Epithelial cell of prostate (primary cell): Measurements from ENCODE around the gene ZNF317.

Experiments used
- DNase-seq: peaks from one replicate; pipeline ENCODE4 v3.0.0-alpha.2; 2011; ENCODE audit warnings: low read depth, low spot score
- H3K27ac ChIP-seq: fragments of 450-650 bp; 2 replicates; pipeline ENCODE4 v1.5.1; 2017; ENCODE audit warnings: mild to moderate bottlenecking

ZNF317 gene

GRCh38 chr19:9140159-9140874 is at the start of gene ZNF317:
Gene ZNF317, plus strand, starts transcription at chr19:9140397. Its CDS starts 15,620 bp downstream, at chr19:9156017.
- peak; percentile 62 for DNase-seq
- H3K27ac ChIP-seq: peak within 1 kb of the TSS; percentile 50

- H3K27ac ChIP-seq: no peak within 1 kb of the TSS
- no peak for DNase-seq
Observed at GRCh38 chr19:9107375-9107774, 32.8 kb upstream of the ZNF317 start, which contains the start of gene OR7G2. Gene OR7G2, minus strand, starts transcription at chr19:9107475. Its CDS starts 4,232 bp downstream, at chr19:9103243.

- H3K27ac ChIP-seq: no peak overlapping the region
- DNase-seq: no peak
Observed at GRCh38 chr19:9109959-9110358, 30.2 kb upstream of the ZNF317 start.

- no peak within 1 kb of the TSS for H3K27ac ChIP-seq
- no peak for DNase-seq
Observed at GRCh38 chr19:9115307-9115813, 24.8 kb upstream of the ZNF317 start, which contains the start of gene OR7G1. Gene OR7G1, minus strand, starts transcription at chr19:9115763. Its CDS starts 0 bp downstream, at chr19:9115763.

GRCh38 chr19:9116547-9116946 is 23.6 kb upstream of the ZNF317 start:
- no peak overlapping the region for H3K27ac ChIP-seq
- DNase-seq: no peak

DNA sequence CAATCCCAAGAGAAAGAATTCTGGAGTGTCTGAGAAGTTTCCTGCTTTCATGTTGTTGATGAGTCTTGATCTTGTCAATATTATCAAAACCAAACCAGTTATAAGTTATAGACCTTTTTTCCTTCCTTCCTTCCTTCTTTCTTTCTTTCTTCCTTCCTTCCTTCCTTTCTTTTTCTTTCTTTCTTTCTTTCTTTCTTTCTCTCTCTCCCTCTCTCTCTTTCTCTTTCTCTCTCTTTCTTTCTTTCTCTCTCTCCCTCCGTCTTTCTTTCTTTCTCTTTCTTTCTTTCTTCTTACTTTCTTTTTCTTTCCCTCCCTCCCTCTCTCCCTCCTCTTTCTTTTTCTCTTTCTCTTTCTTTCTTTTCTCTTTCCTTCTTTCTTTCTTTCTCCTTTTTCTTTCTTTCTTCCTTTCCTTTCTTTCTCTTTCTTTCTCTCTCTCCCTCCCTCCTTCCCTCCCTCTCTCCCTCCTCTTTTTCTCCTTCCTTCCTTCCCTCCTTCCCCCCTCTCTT is 13.2 kb upstream of the ZNF317 start, which contains the start of gene OR7G3:
Gene OR7G3 (minus strand): TSS at position 51 of the 506 bp plus-strand sequence. CDS start 0 bp downstream, at position 51.
- no peak within 1 kb of the TSS for H3K27ac ChIP-seq
- no peak for DNase-seq

GRCh38 chr19:9128171-9128570 is 12.0 kb upstream of the ZNF317 start:
- peak; percentile 10 for DNase-seq
- no peak overlapping the region for H3K27ac ChIP-seq

GRCh38 chr19:9130965-9131364 is 9.2 kb upstream of the ZNF317 start:
- no peak overlapping the region for H3K27ac ChIP-seq
- no peak for DNase-seq

- no peak overlapping the region for H3K27ac ChIP-seq
- no peak for DNase-seq
Observed at GRCh38 chr19:9132422-9132821, 7.8 kb upstream of the ZNF317 start.

DNA sequence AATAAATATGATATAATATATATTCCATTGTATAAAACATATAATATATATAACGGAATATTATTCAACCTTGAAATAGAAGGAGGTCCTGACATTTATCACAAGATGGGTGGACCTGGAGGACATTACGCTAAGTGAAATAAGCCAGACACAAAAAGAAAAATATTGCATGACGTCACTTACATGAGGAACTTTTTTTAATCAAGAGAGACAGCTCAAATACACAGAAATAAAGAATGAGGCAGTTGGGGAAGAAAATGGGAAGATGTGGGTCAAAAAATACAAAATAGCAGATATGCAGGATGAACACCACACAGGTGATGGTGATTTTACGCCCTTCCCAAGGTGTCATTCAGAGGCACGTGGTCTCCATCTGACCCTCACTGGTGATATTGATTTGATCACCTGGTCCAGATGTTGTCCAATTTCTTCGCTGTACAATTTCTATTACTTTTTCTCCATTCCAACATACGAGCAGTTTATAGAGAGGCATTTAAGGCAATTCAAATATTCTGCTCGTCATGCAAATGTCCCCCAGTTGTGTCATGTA is 513 bp upstream of the ZNF317 start:
- DNase-seq: no peak

GRCh38 chr19:9144920-9145319 is 4.7 kb downstream of the ZNF317 start:
- no peak for DNase-seq
- H3K27ac ChIP-seq: no peak overlapping the region

More for the DNA sequence above, 513 bp upstream of the ZNF317 start:
- H3K27ac ChIP-seq: peak overlapping the region; percentile 50

GRCh38 chr19:9146882-9147281 is 6.7 kb downstream of the ZNF317 start:
- DNase-seq: no peak
- no peak overlapping the region for H3K27ac ChIP-seq

- DNase-seq: no peak
- H3K27ac ChIP-seq: no peak overlapping the region
Observed at GRCh38 chr19:9148697-9149096, 8.5 kb downstream of the ZNF317 start.

- DNase-seq: peak; percentile 10
- peak overlapping the region; percentile 18 for H3K27ac ChIP-seq
Observed at GRCh38 chr19:9149997-9150396, 9.8 kb downstream of the ZNF317 start.

- peak overlapping the region; percentile 18 for H3K27ac ChIP-seq
- no peak for DNase-seq
Observed at GRCh38 chr19:9150650-9151049, 10.5 kb downstream of the ZNF317 start.

DNA sequence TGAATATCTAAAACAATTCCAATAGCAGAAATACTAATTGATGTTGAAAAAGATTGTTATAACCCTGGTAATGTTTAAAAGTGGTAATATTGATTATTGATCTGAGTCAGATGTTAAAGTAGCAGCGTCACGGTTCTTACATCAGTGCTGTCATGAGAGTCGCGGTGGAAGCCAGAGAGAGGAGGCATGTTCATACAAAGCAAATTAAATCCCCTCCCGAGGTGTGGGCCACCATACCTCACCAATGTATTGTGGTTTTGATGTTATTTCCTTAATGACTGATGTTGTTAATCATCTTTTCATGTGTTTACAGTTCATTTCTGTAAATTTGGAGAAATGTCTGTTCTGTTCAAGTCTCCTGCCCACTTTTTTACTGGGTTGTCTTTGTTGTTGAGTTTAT is 11.2 kb downstream of the ZNF317 start:
- H3K27ac ChIP-seq: no peak overlapping the region
- no peak for DNase-seq

DNA sequence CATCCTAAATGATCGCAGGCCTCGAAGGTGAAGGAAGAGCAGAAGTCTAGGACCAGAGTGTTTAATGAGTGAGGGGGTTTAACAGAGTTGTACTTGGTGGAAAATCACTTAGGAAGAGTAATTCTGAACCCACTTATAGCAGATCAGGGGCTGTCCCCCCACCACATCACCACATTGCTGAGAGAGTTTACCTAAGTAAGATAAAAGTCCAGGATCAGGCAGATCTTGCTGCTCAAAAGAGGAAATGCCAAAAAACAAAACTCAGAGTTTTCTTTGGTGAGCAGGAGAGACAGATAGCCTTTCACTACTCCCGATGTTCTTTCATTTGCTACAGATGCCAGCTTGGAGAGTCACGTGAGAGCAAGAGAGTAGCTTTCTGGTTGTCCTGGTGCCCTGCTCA is 15.4 kb downstream of the ZNF317 start:
- no peak for DNase-seq
- H3K27ac ChIP-seq: no peak overlapping the region

- no peak for DNase-seq
- no peak overlapping the region for H3K27ac ChIP-seq
Observed at GRCh38 chr19:9156304-9156703, 16.1 kb downstream of the ZNF317 start.

GRCh38 chr19:9159891-9160290 is 19.7 kb downstream of the ZNF317 start:
- DNase-seq: no peak
- no peak overlapping the region for H3K27ac ChIP-seq

DNA sequence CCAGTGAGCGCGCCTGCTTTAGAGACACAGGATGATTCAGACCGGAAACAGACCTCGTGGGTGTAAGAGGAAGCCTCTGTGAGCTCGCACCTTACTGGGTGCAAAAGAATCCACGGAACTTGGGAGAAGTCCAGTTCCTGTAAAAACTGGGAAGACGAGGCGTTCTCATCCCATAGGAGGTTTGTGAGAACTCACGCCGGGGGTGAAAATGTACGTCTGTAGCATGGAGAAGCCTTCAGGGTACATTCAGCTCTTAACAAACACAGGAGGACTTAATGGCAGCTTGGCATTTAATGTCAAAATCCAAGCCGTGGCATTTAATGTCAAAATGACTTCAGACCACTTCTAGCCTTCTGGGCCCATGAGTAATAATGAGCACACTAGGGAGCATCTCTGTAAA is 21.2 kb downstream of the ZNF317 start:
- no peak for DNase-seq

DNA sequence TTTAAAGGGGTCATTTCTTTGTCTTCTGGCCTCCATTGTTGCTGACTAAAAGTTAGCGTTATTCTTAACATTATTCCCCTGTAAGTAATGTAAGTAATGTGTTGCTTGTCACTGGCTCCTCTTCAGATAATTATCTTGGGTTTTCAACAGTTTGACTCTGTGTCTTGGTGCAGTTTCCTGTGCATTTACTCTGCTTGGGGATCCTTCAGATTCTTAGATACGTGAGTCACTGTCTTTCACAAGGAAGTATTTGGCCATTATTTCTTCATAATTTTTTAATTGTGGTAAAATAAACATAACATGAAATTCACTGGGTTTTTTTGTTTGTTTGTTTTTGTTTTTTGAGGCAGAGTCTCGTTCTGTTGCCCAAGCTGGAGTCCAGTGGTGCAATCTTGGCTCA is 25.1 kb downstream of the ZNF317 start:
- H3K27ac ChIP-seq: no peak overlapping the region
- DNase-seq: no peak

More for the DNA sequence above, 21.2 kb downstream of the ZNF317 start:
- no peak overlapping the region for H3K27ac ChIP-seq
